Measurements from ENCODE around the gene KIAA1755.

KIAA1755 gene

DNA sequence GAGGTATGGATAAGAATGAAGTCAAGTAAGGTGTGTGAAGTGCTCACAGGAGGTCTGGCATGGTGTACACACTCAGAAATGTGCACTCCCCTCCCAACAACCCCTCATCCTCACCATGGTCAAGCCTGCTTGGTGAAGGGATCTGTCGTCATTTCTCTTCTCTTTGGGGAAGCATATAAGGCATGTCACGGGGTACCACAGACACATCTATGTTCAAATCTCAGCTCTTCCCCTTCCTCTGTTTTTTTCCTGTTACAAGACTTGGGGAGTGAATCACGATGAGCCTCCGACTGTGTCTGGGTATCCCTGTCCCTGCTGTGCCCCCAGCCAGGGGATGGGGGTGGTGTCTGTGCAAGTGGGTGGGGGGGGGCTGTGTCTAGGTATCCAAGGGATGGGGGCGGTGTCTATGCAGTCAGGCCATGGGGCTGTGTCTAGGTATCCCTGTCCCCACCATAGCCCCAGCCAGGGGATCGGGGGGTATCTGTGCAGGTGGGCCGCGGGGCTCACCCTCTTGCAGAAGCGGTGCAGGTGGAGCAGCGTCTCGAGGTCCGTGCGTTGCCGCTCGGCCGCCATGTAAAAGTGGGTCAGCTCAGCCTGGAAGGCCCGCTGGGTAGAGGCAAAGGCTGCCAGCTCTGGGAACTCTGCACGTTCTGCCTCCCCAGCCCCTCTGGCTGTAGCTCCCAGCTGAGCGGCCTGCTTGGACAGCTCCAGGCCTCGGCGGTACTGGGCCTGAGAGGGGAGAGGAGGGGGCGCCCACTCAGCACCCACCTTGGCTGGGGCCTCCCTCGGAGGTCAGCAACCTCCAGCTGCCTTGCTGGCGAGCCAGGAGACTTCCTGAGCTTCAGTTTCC lies 43.6 kb downstream of the KIAA1755 start:
- DNase-seq = no peak

DNA sequence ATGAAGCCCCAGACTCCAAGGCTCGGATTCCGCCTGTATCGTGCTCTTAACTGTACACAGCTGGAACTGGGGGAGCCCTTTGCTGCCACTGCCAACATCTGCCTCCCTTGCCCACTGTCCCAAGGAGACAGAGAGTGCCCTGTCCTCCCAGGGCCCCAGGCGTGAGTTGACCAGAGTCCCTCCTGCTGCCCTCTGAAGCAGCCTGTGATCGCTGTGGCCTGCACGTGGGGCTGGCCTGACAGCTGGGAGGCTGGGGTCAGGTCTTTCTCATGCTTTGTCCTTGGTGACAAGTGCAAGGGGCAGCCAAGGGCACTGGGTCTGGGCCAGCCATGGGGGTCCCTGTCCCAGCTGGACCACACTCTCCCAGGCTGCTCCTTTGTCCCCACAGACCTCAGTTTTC lies 44.3 kb downstream of the KIAA1755 start:
- no peak for DNase-seq

DNA sequence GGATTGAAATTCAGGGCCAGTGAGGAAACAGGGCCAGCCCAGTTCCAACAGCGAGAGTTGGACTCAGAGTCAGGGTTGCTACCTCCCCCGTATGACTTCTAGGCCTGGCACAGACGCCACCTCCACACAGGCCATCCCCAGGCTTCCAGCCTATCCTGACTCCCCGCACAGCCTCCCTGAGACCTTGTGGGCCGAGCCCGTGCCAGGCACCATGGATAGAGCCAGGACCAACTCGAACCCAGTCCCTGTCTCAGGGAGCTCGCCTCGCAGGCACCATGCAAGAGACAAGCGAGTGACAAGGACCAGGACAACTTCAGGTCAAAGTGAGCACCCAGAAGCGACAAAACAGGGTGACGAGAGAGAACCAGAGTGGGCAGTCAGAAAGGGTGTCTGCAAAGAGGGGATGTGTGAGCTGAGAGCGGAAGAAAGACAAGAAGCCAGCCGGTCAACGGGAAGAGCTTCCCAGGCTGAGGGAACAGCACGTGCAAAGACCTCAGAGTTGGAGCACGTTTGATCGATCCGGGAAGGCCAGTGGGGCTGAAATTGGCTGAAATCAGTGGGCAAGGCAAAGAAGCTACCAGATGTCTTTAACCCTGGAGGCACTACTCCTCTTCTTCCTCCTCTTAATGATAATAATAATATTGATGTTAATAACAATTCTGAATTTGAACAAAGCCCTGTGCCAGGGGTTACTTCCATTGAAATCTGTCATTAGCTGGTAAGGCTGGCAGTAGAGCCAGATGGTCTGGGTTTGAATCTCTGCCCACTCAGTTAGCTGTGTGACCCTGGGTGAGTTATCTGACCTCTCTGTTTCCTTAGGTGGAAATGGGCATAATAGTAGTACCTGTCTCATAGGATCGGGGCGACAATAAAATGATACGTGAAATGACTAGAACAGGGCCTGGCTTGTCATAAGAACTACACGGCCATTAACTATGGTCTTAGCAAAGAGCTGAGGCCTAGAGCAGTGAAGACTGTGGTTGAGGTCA lies 45.0 kb downstream of the KIAA1755 start:
- DNase-seq = no peak

DNA sequence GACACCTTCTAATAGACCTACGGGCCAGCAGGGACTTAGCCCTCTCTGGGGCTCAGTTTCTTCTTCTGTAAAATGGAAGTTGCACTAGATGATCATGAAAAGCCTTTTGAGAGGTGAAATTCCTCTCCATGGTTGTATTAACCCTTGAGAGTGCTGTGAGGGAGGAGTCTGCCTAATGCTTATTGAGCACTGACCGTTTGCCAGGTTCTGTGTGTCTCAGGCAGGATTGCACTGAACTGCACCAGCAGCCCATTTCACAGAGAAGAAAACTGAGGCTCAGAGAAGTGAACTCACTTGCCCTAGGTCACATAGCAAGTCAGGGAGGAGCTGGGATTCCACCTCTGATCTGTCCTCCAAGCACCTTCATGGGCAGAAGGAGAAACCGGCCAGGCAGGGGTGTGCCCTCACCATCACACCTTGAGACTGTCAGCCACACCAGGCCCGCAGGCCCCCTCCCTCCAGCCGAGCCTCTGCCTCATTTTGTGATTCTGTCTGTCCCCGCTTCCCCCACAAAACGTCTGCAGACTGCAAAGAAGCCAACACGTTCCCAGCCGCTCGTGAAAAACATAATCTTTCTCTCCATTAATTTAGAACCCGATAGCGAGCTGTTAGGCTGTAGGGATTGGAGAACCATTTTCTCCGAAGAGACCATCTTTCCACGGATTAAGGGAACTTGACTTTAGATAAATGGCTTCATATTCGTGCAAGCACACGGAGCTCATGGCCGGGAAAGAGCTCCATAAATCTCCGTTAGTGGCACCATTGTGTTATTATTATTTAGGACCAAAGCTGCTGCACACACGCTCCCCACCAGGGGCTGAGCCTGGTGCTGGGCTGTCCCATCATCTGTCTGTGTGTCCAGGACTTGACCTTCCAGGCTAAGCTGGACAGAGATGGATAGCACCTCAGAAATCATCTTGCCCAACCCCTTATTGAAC lies 46.0 kb downstream of the KIAA1755 start:
- no peak for DNase-seq

DNA sequence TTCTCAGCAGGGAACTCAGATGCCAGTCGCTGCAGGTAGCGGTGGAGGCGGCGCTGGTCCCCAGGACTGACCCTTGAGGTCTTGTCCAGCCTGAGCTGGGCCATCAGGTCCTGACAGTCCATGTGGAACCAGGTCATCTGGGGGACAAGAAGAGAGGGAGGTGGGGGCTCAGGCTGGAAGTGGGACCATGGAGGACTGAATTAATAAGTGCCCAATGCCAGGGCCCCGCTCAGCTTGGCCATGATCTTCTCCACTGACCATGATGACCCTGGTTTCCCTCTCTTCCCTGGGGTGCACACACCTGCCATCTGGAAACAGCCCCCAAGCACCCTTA lies 47.0 kb downstream of the KIAA1755 start:
- no peak for DNase-seq

DNA sequence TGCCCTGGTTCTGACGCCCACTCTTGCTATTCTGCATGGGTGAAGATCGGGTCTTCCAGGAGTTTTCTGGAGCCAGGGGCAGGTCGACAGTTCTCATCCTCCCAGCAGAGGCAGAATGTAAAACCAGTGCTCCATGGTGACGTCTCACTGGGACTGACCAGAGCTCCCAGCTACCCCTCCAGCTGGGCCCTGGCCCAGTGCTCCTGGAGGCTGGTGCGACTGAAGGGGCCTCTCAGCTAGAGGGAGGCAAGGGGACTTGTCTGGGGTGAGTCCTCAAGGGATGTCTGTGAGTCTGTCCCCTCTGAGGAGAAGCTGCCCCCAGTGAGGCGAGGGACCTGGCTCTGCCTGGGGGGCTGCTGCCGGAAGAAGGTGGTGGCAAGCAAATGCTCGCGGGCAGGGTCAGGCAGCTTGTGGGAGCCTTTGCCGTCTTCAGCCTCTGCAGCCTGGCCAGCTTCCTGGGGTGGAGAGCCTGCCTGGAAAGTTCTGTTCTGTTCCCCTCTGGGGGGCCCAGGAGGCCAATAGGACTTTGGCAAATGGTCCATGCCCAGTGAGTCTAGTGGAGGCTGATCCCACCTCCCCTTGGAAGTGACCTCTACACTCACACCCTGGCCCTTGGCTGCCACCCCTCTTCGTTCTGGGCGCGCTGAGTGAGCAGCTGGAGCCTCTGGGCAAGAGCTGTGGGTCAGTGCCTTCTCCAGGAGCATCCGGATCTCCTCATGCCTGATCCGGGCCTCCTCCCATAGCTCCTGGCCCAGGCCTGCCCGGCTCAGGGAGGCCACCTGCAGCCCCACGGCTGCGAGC lies 47.5 kb downstream of the KIAA1755 start:
- no peak for DNase-seq

DNA sequence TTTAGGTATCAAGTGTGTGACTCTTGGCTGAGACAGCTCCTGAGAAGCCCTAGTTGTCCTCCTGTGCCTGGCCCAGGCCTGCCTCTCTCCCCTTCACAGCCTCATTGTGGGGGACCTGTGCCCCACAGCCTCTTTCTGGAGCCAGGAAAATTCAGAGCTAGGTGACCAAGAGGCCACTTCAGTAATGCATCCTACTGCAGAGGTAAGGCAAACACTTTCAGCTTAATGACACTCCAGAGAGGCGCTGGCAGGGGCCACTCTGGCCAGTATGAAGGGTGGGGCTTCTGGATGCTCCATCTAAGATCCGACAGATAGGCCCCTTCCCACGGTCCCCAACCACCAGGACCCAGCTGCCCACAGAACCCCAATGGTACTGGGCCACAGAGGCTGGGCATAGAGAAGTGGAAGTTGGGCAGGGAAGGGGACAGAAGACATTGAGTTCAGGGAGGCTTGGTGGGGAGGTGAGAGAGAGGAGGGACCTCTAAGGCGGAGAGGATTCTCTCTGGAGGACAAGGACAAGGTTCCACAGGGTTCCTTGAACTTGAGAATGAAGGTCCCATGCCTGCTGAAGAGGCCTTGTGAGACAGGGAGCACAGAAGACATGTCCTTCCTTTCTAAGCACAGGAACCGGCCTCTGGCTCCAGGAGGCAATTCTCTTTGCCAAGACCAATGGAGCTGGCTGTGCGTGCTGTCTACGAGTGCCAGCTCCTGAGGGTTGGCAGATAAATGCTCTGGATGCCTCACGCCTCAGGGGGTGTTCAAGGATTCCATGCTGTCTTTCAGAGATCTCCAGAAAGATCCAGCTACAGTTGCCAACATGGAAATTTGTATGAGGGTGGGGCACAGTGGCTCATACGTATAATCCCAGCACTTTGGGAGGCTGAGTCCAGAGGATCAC lies 49.1 kb downstream of the KIAA1755 start:
- no peak for DNase-seq

DNA sequence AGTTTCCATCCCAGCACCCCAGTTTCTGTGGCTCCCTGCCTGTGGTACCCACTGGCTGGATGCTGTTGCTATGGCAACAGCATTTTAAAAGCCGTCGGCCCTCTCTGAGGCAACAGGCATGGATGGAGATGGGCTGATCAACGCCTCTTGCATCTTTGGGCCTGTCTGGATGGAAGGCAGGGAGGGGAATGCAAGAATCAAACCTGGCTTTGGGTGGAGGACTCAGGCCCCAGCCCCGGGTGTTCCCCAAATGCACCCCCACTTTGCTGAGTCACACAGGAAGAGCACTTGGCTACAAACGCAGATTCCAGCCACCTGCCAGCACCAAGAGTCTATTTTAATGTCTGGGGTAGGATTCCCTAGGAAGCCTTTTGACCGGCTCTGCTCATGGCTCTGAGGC lies 49.8 kb downstream of the KIAA1755 start:
- DNase-seq = no peak

DNA sequence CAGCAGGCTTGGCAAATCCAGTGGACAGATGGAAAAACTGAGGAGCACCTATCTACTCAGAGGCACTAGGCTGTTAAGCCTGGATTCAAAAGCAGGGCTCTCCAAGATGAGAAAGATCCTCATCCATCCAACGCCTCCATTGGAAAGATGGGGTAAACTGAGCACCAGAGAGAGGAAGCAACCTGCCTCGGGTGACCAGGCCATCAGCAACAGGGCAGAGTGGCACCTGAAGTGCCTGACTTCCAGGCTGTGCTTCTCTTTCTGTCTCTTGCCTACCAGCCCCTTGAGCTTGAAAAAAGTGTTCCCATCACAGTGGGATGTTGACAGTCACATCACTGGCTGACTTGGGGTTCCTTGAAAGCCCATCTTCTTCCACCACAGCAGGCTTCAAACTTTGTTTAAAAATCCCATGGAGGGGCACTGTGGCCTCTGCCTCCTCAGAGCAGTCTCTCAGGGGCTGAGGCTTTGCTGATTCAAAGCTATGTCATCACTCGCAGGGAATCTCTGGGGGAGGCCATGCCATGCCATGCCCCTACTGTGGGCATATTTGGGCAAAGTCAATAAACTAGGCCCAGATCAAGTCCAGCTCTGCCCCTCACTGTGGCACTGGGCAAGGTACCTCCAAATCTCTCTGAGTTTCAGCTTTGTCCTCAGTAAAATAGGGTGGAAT lies 50.7 kb downstream of the KIAA1755 start:
- no peak for DNase-seq

DNA sequence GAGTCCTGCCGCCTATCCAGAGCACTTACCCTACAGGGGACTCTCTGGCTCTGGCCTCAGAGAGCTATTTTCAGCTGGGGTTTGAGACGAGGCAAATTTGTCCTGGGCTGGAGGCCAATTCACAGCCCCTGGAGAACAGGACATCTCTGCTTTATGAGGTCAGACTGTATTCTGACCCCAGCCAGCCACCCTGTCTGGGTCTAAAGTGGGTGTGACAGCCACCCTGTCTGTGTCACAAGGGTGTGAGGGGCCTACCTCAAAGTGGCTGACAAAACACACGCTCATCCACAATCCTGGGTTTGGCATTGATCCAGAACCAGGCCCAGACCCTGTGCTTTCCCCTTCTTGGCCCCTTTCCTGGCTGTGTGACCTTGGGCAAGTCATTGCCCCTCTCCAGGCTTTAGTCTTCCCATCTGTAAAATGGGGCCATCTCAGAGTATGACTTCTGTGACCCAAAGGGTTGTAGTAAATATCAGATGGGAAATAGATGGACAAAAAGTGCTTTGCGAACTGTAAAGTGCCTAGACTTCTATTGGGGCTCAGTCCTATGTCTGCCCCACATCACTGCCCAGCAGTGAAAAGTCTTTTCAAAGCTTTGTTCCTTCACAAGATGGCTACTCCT lies 51.4 kb downstream of the KIAA1755 start:
- no peak for DNase-seq

DNA sequence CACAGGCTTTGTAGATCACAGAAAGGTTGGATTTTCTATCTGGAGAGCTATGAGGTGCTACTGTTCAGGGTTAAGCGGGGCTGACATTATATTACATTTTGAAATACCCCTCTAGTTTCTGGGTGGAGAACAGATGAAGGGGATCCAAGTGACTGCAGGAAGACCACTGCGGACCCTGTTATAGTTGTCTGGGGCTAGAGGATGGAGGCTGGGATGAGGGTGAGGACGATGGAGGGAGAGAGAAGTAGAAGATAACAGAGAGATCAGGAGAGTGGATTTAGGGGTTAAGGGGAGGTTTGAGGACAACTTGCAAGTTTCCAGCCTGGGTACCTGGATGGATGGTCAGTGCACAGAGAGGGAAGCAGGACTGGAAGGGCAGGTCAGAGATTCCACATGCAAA lies 52.0 kb downstream of the KIAA1755 start:
- DNase-seq = no peak

DNA sequence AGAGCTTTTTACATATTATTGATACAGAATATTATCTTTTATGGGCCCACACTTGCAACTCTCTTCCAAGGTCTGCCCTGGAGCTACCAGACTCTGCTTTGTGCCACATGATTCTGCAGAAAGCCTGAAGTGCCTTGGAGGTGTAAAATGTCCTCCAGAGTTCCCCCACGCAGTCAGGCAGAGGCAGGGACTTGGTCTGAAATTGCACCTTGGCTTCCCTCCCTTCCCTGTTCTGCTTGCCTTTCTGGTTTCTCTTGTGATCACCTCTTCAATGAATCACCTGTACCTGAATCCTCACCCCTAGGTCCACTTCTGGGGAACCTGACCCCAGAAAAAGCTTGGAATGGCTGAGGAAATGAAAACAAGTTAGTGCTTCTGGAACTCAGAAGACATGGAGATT lies 52.4 kb downstream of the KIAA1755 start:
- DNase-seq = no peak

DNA sequence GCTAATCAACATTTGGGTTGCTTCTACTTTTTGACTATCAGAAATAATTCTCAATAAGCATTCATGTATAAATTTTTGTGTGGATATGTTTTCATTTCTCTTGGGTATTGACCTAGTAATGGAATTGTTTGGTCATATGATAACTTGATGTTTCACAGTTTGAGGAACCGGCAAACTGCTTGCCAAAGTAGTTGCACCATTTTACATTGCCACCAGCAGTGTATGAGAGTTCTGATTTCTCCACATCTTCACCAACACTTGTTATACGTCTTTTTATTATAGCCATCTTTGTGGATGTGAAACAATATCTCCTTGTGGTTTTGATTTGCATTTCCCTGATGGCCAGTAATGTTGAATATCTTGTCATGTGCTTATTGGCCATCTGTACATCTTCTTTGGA lies 52.9 kb downstream of the KIAA1755 start:
- no peak for DNase-seq

DNA sequence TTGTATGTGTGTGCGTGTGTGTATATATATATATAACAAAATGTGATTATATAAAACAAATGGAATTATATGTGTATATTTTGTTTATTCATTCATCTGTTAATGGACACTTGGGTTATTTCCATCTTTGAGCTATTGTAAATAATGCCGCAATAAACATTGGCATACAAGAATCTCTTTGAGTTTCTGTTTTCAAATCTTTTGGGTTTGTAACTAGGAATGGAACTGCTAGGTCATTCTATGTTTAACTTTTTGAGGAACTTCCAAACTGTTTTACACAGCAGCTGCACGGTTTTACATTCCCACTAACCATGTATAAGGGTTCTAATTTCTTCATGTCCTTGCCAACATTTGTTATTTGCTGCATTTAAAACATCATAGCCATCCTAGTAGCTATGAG lies 55.5 kb downstream of the KIAA1755 start:
- no peak for DNase-seq

DNA sequence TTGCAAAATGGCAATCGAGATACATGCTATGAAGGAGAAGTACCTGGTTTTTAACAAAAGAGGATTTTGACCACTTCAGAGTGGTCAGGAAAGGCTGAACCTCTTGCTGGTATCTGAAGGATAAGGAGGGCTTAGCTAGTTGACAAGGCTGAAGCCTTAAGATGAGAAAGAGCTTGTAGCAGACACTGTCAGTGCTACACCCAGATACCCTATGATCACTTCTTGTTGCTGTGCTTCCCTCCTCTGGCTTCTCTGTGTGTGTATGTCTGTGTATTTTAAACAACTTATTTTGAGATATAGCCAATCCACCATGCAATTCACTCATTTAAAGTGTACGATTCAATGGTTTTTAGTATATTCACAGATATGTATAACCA lies 56.6 kb downstream of the KIAA1755 start:
- DNase-seq = no peak

DNA sequence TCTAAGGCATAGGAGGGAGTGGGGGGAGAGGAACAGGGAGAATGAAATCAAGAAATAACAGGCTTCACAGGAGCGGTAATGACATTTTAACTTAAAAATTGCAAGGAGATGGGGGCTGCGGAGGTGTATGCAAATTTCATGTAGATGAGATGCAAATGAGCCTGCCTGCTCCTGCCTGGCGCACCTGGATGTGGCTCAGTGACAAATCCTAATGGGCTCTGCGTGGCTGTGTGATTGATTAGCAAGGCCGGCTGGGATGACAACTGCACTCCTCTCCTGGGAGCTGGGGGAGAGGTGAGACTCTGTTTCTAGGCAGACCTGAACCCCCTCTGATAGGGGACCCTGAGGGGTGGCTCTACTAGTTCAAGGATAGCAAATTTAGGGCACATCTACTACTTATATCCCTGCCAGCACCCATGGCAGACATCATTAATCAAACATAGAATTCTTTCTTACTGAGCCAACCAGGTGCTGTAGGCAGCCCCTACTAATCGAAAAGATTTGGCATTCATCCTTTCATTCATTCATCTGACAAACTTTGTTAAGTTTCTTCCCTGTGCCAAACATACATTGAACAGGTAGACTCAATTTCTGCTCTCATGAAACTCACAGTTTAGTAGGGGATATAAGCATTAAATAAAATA lies 57.1 kb downstream of the KIAA1755 start:
- no peak for DNase-seq

DNA sequence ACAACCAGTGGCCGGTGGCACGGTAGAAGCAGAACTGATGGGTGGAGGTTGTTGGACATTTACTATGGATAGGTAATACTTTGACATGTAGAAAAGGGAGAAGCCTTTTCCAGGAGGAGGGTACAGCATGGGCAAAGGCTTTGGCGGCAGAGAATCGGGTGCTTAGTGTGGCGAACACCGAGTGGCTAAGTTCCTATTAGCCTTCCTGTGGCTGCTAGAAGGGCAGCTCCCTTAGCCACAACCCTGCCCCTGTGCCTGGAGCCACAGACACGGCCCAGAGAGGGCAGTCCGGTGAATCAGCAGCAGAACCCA lies 57.6 kb downstream of the KIAA1755 start:
- no peak for DNase-seq

DNA sequence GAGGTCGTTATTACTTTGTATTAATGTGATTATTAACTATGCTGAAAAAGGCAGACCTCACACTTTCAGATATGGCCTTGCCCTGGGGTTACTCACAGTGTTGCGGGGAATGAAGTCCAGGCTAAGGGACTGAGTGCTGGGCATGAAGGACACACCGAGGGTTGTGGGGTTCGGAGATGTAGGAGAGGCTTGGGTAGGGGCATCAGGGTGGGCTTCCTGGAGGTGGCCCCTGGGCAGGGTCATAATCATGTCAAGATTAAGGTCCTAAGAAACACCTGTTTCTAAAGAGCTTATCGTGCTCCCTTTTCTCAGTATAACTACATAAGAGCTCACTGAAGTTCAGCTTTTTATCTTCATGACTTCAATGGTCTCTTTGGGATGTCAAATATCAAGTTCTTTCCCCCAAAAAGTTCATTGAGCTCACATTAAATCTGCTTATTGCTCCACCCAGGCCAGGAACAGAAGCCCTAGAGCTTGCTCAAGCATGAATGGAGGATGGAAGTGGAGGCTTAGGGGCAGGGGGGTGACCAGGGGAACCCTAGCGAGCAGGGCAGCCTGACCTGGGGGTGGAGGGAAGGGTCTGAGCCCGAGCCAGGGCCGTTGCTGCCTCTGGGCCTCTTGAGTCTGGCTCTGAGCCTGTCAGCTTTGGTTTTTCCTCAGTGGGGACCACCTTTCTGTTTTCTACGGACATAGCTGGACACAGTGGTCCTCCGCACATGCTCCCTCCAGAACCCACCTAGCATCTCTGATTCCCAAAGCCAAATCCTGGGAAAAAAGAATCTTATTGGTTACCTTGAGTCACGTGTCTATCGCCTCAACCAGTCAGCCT lies 58.2 kb downstream of the KIAA1755 start:
- DNase-seq = no peak

DNA sequence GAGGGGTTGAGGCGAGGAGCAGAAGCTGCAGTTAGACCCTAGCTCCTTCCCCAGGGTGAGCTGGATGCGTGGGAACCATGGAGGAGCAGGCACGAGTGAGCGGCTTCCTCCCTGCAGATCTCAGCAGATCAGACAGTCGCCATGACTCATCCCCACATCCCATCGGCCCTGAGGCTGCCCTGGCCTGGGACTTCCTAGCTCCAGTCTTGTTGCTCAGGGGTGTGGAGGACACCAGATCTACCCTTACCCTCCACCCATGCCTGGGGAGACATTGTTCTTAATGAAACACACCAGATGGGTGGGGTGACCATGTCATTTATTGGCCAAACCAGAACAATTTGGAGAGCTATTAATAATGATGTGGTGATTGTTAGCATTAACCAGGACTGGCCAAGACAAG lies 59.2 kb downstream of the KIAA1755 start:
- no peak for DNase-seq
